K562 (cell line): Measurements from ENCODE around the gene TBX10. TPM values are rescaled to one million over a fixed set of nuclear protein-coding genes. Genes with fewer than 3 reads are reported as not detected.

Experiments used
- CHCHD3 ChIP-seq: fragments of 250-450 bp; sonication (Bioruptor Pico); IDR thresholded peaks from 2 replicates; pipeline ENCODE4 v2.1.2; 2022; ENCODE audit warnings: mild to moderate bottlenecking
- CREB3L1 ChIP-seq: fragments of 450-650 bp; IDR thresholded peaks from 2 replicates; pipeline ENCODE4 v1.6.1; 2014; ENCODE audit warnings: low read depth, mild to moderate bottlenecking, moderate library complexity, borderline replicate concordance
- CREM ChIP-seq: IDR thresholded peaks from 2 replicates; pipeline ENCODE4 v1.6.1; 2014; ENCODE audit warnings: antibody characterized with exemption, low read depth
- CXXC5 ChIP-seq: fragments of 250-450 bp; sonication (Bioruptor Pico); IDR thresholded peaks from 2 replicates; pipeline ENCODE4 v1.8.0; 2022; ENCODE audit warnings: inconsistent platforms, mild to moderate bottlenecking, moderate library complexity
- DNMT1 ChIP-seq: fragments of 450-650 bp; IDR thresholded peaks from 2 replicates; pipeline ENCODE4 v1.6.1; 2016; ENCODE audit warnings: antibody characterized with exemption, mild to moderate bottlenecking
- E2F4 ChIP-seq: sonication (generic); formaldehyde crosslinking; IDR thresholded peaks from 2 replicates; pipeline ENCODE4 v1.8.0; 2022; ENCODE audit warnings: mild to moderate bottlenecking, low read depth, missing genetic modification reagents
- E2F6 ChIP-seq, 2 experiments: IDR thresholded peaks; 2 replicates each; pipeline ENCODE4 v1.6.1; 2011; ENCODE audit warnings: borderline replicate concordance in 1 of 2, control low read depth in 1 of 2, low read depth in 1 of 2, low read length in 1 of 2, mild to moderate bottlenecking in 1 of 2, mixed read lengths in 1 of 2, moderate library complexity in 1 of 2; ENCODE audit not compliant: insufficient read depth in 1 of 2, insufficient read length in 1 of 2, poor library complexity in 1 of 2, severe bottlenecking in 1 of 2; ENCODE audit errors: extremely low read depth in 1 of 2
- ELK1 ChIP-seq: sonication (generic); formaldehyde crosslinking; IDR thresholded peaks from 2 replicates; pipeline ENCODE4 v1.8.1; 2022; ENCODE audit warnings: missing genetic modification reagents
- FOXP1 ChIP-seq: sonication (generic); formaldehyde crosslinking; IDR thresholded peaks from 2 replicates; pipeline ENCODE4 v1.8.0; 2022; ENCODE audit warnings: mild to moderate bottlenecking, missing genetic modification reagents
- HDAC1 ChIP-seq, 2 experiments: fragments of 450-650 bp; IDR thresholded peaks; 2 replicates each; pipeline ENCODE4 v1.6.1; 2016 to 2017; ENCODE audit warnings: inconsistent platforms in 1 of 2, mild to moderate bottlenecking in 1 of 2, moderate library complexity in 1 of 2
- HNRNPLL ChIP-seq: fragments of 200-400 bp; formaldehyde crosslinking; IDR thresholded peaks from 2 replicates; pipeline ENCODE4 v1.6.1; 2017; ENCODE audit warnings: low read length, low read depth, mild to moderate bottlenecking; ENCODE audit not compliant: poor library complexity, severe bottlenecking
- MTA3 ChIP-seq: fragments of 450-650 bp; formaldehyde crosslinking; IDR thresholded peaks from 2 replicates; pipeline ENCODE4 v1.6.1; 2017; ENCODE audit warnings: mild to moderate bottlenecking, borderline replicate concordance
- NEUROD1 ChIP-seq: fragments of 150-350 bp; IDR thresholded peaks from 2 replicates; pipeline ENCODE4 v1.6.1; 2014; ENCODE audit warnings: borderline replicate concordance, low read length, low read depth; ENCODE audit not compliant: partially characterized antibody
- NR3C1 ChIP-seq: sonication (generic); formaldehyde crosslinking; IDR thresholded peaks from 2 replicates; pipeline ENCODE4 v1.8.1; 2022; ENCODE audit warnings: missing genetic modification reagents
- RB1 ChIP-seq: fragments of 450-650 bp; IDR thresholded peaks from 2 replicates; pipeline ENCODE4 v1.6.1; 2017; ENCODE audit warnings: low read depth, mild to moderate bottlenecking
- RUNX1 ChIP-seq: sonication (generic); IDR thresholded peaks from 2 replicates; pipeline ENCODE4 v1.6.1; 2016; ENCODE audit warnings: antibody characterized with exemption, low read depth
- TRIM24 ChIP-seq, 2 experiments: fragments of 450-650 bp; IDR thresholded peaks; 2 replicates each; pipeline ENCODE4 v1.6.1; 2016
- ZBTB7A ChIP-seq: IDR thresholded peaks from 2 replicates; pipeline ENCODE4 v1.6.1; 2011; ENCODE audit warnings: low read depth, mild to moderate bottlenecking, low read length, moderate library complexity, borderline replicate concordance; ENCODE audit not compliant: control insufficient read depth
- ZNF121 ChIP-seq: sonication (generic); formaldehyde crosslinking; conservative IDR thresholded peaks from 2 replicates; pipeline ENCODE4 v1.8.0; 2022; ENCODE audit warnings: missing genetic modification reagents
- ZNF431 ChIP-seq: sonication (generic); formaldehyde crosslinking; IDR thresholded peaks from 2 replicates; pipeline ENCODE4 v1.8.0; 2022; ENCODE audit warnings: mild to moderate bottlenecking, missing genetic modification reagents
- ZNF740 ChIP-seq, 3 experiments: fragments of 200-800 bp in 1 of 3; sonication (Bioruptor generic) in 1 of 3; sonication (generic) in 1 of 3; formaldehyde crosslinking in 1 of 3; IDR thresholded peaks; 2 replicates each; pipeline versions ENCODE4 v1.6.1 to v1.8.0; 2016 to 2022; ENCODE audit warnings: mild to moderate bottlenecking in 2 of 3, missing compliant biosample characterization in 2 of 3, missing genetic modification characterization in 2 of 3, missing genetic modification reagents in 1 of 3
- polyA plus RNA-seq, 8 experiments: library from polyadenylated mRNA; depleted of rRNA in 4 of 8; stranded (reverse) in 5 of 8; unstranded in 3 of 8; fragments of >200 nt; fragmentation: Nextera tagmentation in 2 of 8; fragmentation: Illumina TruSeq in 1 of 8; extraction: Ambion mirVana in 2 of 8; extraction: Trizol in 1 of 8; gene quantifications; 2 replicates each; pipeline versions ENCODE4 v1.2.1 to v1.2.3, GENCODE V29; 2011 to 2014; ENCODE audit warnings: inconsistent platforms in 1 of 8, missing spikeins in 1 of 8
- total RNA-seq, 7 experiments: library from RNA; depleted of rRNA in 6 of 7; stranded (reverse); fragments of >200 nt in 6 of 7; fragmentation: Illumina TruSeq in 2 of 7; extraction: Trizol in 2 of 7; gene quantifications; 2 replicates each; pipeline versions ENCODE4 v1.2.1 to v1.2.3, GENCODE V29; 2011 to 2021; ENCODE audit warnings: low replicate concordance in 1 of 7

Gene TBX10
- total and polyA plus RNA-seq, 9 of the 15 experiments (the other 6 are each of a cell fraction or from before 2014, with no cell fraction given) = not detected

- TF ChIP-seq MTA3 (no peak), RB1 (peak; percentile 91), DNMT1 (no peak), ZNF740 (CRISPR knock-in tag; IDR thresholded peaks at IDR 0.05) (peak; percentile 62; the same call in 1 of the 2 replicates), ZNF740 (tag; IDR thresholded peaks at IDR 0.05) (no peak), FOXP1 (CRISPR knock-in tag) (peak; percentile 91; the same call in 1 of the 2 replicates), HNRNPLL (peak; percentile 50), ZBTB7A (peak; percentile 53; the same call in 1 of the 2 replicates), CXXC5 (peak; percentile 44; the same call in 1 of the 2 replicates), E2F4 (CRISPR knock-in tag) (peak; percentile 81; the same call in 1 of the 2 replicates), ZNF121 (CRISPR knock-in tag) (no peak), NEUROD1 (peak; percentile 8), HDAC1 (IDR thresholded peaks at IDR 0.05) (0 out of 4 replicates have a peak, but pooled peaks of 1 of the 2 experiments have one; percentile 21), TRIM24 (IDR thresholded peaks at IDR 0.05) (0 out of 4 replicates have a peak, but pooled peaks of 1 of the 2 experiments have one; percentile 30), NR3C1 (0 out of 2 replicates have a peak, but pooled peaks have one; percentile 60), CHCHD3 (CRISPR knock-in tag) (no peak), CREB3L1 (peak; percentile 20; the same call in 1 of the 2 replicates), CREM (peak; percentile 71), ZNF431 (CRISPR knock-in tag) (peak; percentile 81), ELK1 (no peak), E2F6 (IDR thresholded peaks at IDR 0.05; ENCODE audit: borderline replicate concordance in 1 of 2, extremely low read depth in 1 of 2, insufficient read depth in 1 of 2, insufficient read length in 1 of 2, low read depth in 1 of 2, low read length in 1 of 2, poor library complexity in 1 of 2, severe bottlenecking in 1 of 2) (peak; percentile 98 to 100), RUNX1 (no peak)
Observed at GRCh38 chr11:67640021-67640757, 626 bp upstream of the TBX10 start (continued).
